RWPE1 (cell line): ENCODE measurements around the gene TMEM108.

ENCODE experiments used
- CTCF ChIA-PET: fragments of 350-600 bp; sonication (Branson Sonifier 250); formaldehyde crosslinking; extraction: SDS; loops from one replicate; lab custom pipeline; 2021; lab: Yijun Ruan, JAX
- POLR2A ChIA-PET: fragments of 400-600 bp; formaldehyde crosslinking; extraction: SDS; loops from one replicate; lab custom pipeline; 2020; ENCODE audit warnings: antibody characterized with exemption; ENCODE audit not compliant: low non-redundant PET; lab: Yijun Ruan, JAX
- DNase-seq: peaks from one replicate; pipeline ENCODE4 v3.0.0; 2012; ENCODE audit warnings: low spot score
- H3K27ac ChIP-seq: fragments of 450-650 bp; 2 replicates; pipeline ENCODE4 v1.5.1; 2017
- TF ChIP-seq, protein P1 (sequence below): fragments of 450-650 bp; conservative IDR thresholded peaks from 2 replicates; pipeline ENCODE4 v1.5.1; 2017; ENCODE audit warnings: low read depth, mild to moderate bottlenecking

Gene TMEM108

DNA sequence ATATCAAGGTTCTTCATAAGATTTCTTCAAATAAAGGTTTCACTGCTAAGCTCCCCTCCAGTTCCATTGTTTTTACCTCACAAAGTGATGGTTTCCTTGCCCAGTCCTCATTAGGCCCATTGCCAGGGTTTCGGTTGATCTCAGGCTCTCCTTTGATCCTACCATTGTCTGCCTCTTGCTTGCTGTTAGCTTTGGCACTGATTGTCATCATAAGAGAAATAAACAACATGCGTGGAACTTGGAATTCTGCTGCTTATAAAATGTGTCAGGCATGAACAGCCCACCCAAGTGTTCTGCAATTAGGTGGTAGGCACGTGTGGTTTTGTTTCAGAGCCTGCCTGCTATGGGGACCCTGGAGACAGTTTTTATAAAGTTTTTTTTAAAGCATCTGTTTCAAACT is 254.1 kb downstream of the TMEM108 start:
- no peak for DNase-seq
- POLR2A ChIA-PET = no interaction called here
- no peak overlapping the region for H3K27ac ChIP-seq
- CTCF ChIA-PET = no interaction called here
- TF ChIP-seq, protein P1, sequence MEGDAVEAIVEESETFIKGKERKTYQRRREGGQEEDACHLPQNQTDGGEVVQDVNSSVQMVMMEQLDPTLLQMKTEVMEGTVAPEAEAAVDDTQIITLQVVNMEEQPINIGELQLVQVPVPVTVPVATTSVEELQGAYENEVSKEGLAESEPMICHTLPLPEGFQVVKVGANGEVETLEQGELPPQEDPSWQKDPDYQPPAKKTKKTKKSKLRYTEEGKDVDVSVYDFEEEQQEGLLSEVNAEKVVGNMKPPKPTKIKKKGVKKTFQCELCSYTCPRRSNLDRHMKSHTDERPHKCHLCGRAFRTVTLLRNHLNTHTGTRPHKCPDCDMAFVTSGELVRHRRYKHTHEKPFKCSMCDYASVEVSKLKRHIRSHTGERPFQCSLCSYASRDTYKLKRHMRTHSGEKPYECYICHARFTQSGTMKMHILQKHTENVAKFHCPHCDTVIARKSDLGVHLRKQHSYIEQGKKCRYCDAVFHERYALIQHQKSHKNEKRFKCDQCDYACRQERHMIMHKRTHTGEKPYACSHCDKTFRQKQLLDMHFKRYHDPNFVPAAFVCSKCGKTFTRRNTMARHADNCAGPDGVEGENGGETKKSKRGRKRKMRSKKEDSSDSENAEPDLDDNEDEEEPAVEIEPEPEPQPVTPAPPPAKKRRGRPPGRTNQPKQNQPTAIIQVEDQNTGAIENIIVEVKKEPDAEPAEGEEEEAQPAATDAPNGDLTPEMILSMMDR = no peak

DNA sequence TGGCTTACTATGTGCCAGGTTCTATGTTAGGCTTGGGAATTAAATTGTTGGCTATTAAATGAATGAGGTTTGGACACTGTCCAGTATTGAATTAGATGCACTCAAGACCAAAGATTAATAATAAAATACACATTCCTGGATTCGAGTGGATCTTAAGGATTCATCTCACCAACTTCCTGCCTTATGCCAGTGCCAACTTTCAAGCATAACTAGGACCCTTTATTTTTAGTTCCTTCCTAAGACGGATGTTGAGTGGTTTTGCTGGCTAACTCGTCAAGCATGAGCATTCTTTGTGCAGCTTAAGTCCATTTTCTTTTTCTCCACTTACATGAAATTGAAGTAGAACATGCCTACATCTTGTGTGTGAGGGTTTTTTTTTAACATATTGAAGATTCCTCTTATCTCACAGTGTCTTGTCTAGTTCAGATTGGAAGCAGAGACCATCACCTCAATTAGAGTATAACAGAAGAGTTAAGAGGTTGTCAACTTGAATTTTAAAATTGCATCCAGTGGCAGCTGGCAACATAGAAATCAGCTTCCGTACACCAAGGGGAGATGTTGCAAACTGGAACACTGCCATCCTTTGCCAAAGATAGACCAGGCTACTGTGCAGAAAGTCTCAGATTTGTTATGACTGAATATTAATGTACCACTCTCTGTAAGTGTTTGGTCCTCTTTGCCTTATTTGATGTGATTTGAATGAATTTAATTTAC is 255.4 kb downstream of the TMEM108 start:
- POLR2A ChIA-PET = no interaction called here
- no peak overlapping the region for H3K27ac ChIP-seq
- CTCF ChIA-PET = interaction anchor here (0.6 kb wide), 1 partner anchor 129 kb away, joined by 5 read pairs; no protein-coding TSS in a partner anchor
- TF ChIP-seq, protein P1 = no peak
- DNase-seq = no peak

DNA sequence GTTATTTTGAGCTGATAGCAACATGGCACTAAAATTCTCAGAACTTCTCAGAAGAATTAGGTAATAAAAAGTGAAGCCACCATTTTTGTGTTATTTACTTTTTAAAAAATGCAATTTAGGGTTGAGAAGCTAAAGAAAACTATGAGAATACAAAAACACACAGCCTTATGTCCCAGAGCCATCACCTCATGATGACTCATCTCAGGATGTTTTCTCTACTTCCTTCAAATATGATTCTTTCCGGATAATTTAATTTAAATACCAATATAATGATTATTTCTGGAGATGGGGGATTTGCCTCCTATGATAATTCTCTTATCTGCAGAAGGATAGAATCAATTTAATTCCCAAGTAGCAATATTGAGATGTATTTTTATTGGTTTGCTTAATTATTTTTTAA is 256.1 kb downstream of the TMEM108 start:
- TF ChIP-seq, protein P1 = no peak
- peak; percentile 23 for DNase-seq
- ChIA-PET CTCF (interaction anchor here (0.6 kb wide), 1 partner anchor 129 kb away, joined by 5 read pairs; no protein-coding TSS in a partner anchor), POLR2A (no interaction called here)
- H3K27ac ChIP-seq = no peak overlapping the region

DNA sequence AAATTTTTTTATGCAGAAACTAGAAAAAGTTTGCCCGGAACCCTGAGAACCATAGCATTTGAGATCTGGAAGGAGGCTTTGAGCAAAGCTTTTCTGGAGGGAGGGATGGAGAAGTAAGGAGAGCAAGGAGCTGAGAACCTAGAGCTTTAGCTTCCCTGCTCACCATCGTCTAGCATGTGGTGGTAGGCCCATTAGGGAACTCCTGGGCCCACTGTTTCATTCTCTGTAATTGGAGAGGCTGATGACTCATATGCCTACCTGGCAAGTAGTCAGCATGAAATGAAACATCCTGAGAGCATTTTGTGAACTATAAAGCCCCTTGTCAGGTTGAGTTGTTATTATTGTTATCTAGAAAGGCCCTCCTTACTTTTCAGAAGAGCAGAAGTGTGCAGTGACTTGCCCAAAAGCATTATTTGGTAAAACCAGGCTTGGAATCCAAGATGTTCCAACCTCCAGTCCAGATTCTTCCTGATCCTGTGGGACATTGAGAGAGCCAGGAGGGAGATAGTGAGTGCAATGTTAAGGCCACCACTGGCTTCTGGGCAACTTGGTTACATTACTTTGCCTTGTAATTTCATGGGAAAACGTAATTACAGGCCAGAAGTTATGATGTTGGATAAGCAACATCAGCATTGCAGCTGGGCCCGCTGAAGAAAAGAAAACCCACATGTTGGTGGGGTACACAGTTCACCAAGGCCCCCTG is 257.2 kb downstream of the TMEM108 start:
- TF ChIP-seq, protein P1 = no peak
- ChIA-PET POLR2A (no interaction called here), CTCF (interaction anchor here (1.1 kb wide), 1 partner anchor 53 kb away, joined by 3 read pairs; no protein-coding TSS in a partner anchor)
- peak; percentile 68 for DNase-seq
- H3K27ac ChIP-seq = no peak overlapping the region

DNA sequence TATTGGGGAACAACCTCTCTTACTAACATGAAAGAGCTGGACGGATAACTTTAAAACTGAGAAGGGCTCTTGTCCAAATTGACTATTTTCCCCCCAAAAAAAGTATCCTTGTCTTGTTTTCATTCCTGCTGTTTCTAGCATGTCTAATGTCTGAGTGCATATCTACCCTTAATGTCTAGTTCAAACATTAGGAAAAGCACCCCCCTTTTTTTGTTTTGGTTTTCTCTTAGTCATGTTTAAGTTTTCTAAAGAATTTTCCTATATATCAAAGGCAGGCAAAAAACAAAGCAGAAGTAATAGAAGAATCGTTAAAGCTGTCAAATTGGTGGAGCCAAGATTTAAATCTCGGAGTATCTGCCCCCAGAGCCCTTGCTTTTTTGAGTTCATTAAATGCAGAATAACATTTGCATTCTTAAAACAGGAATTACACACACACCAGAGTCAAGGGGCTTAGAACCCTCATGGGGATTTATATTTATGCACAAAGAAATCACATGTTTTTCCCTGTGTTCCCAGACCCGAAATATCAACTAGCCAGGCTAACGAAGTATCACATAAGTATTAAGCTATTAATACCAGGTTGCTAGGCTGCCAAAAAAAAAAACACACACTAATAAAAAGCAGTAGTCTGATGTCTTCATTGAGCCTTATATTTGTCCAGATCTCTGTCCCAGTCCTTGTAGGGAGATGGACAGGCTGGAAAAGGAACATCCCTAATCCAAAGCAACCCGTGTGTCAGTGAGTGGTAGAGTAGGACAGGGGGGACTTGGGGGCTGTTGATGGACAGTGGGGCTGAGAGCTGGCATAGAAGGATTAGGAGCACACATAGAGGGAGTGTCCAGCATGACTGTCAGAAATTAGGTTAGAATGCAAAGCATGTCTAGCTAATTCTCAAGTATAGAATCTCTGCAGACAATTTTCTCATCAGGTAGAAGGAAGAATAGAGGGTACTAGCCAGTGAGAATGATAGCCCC is 258.0 kb downstream of the TMEM108 start:
- POLR2A ChIA-PET = no interaction called here
- DNase-seq = no peak
- H3K27ac ChIP-seq = no peak overlapping the region
- TF ChIP-seq, protein P1 = no peak
- CTCF ChIA-PET = interaction anchor here (1.1 kb wide), 1 partner anchor 54 kb away, joined by 3 read pairs; no protein-coding TSS in a partner anchor

DNA sequence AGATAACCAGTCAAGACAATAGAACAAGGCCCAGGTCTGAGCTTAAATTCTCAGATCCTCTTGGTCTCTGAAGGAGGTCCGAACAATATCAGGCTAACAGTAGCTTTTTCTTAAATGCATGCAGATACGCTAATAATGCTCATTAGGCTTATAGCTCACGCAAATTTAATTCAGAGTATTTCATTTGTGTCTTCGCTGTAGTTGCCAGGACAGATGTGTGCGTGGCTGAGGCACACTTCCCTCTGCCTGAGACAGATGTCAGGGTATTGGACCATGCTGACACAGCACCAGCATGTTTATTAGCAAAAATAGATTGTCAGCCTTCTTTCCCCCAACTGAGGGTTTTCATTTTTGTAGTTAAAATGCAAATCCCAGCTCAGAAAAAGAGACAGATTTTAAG is 258.8 kb downstream of the TMEM108 start:
- TF ChIP-seq, protein P1 = no peak
- no peak overlapping the region for H3K27ac ChIP-seq
- CTCF ChIA-PET = no interaction called here
- no peak for DNase-seq
- POLR2A ChIA-PET = no interaction called here
